Liver (tissue), 3 donors: Measurements from ENCODE around the gene TFF3.

Source experiments
- CTCF ChIP-seq: fragments of 150-350 bp; IDR thresholded peaks from 2 replicates; pipeline ENCODE4 v1.5.1; 2017; ENCODE audit warnings: improper control_type of control experiment, low read depth, low read length; ENCODE audit not compliant: missing input control
- EGR1 ChIP-seq, 2 donors: IDR thresholded peaks; 2 replicates each; pipeline ENCODE4 v1.6.1; 2016 to 2018; ENCODE audit warnings: antibody characterized with exemption in 2 of 2, low read depth in 2 of 2
- FOXA1 ChIP-seq: IDR thresholded peaks from 2 replicates; pipeline ENCODE4 v1.6.1; 2016; ENCODE audit warnings: antibody characterized with exemption
- GABPA ChIP-seq, 2 donors: IDR thresholded peaks in 1 of 2; conservative IDR thresholded peaks in 1 of 2; 2 replicates each; pipeline ENCODE4 v1.6.1; 2016; ENCODE audit warnings: antibody characterized with exemption in 2 of 2, mild to moderate bottlenecking in 1 of 2, moderate library complexity in 1 of 2
- JUND ChIP-seq, 2 donors: IDR thresholded peaks; 2 replicates each; pipeline ENCODE4 v1.6.1; 2016; ENCODE audit warnings: antibody characterized with exemption in 2 of 2
- MAX ChIP-seq: IDR thresholded peaks from 2 replicates; pipeline ENCODE4 v1.6.1; 2016; ENCODE audit warnings: antibody characterized with exemption
- RXRA ChIP-seq, 2 donors: IDR thresholded peaks; 2 replicates each; pipeline ENCODE4 v1.6.1; 2017 to 2018; ENCODE audit warnings: antibody characterized with exemption in 2 of 2, mild to moderate bottlenecking in 1 of 2
- SP1 ChIP-seq: IDR thresholded peaks from 2 replicates; pipeline ENCODE4 v1.6.1; 2018; ENCODE audit warnings: antibody characterized with exemption, mild to moderate bottlenecking
- TAF1 ChIP-seq: conservative IDR thresholded peaks from 2 replicates; pipeline ENCODE4 v1.6.1; 2016; ENCODE audit warnings: antibody characterized with exemption, mild to moderate bottlenecking
- YY1 ChIP-seq: IDR thresholded peaks from 2 replicates; pipeline ENCODE4 v1.6.1; 2016; ENCODE audit warnings: antibody characterized with exemption, mild to moderate bottlenecking
- TF ChIP-seq, protein P1 (sequence below): IDR thresholded peaks from 2 replicates; pipeline ENCODE4 v1.6.1; 2016; ENCODE audit warnings: antibody characterized with exemption, mild to moderate bottlenecking
- donor health status: healthy.
- donor health status: healthy.

DNA sequence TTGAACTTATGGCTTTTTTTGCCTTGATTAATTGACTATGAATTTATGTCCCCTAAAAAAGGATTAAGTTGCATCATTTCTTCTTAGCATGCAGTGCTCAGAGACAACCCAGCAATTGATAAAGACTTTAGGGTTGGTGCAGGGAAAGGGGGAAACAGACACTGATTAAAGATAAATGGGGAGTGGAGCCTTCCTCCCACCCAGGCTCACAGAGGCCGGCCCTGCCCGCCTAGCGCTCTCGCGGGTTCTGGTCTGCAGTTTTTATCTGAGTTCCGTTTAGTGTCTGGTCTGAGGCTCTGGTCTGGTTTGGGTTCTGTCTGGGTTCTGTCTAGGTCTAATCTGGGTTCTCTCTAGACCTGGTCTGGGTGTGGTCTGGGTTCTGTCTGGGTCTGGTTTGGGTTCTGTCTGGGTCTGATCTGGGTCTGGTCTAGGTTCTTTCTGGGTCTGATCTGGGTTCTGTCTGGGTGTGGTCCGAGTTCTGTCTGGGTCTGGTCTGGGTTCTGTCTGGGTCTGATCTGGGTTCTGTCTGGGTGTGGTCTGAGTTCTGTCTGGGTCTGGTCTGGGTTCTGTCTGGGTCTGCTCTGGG lies 48.1 kb downstream of the TFF3 start:
- no peak for TF ChIP-seq CTCF
- TF ChIP-seq, protein P1, sequence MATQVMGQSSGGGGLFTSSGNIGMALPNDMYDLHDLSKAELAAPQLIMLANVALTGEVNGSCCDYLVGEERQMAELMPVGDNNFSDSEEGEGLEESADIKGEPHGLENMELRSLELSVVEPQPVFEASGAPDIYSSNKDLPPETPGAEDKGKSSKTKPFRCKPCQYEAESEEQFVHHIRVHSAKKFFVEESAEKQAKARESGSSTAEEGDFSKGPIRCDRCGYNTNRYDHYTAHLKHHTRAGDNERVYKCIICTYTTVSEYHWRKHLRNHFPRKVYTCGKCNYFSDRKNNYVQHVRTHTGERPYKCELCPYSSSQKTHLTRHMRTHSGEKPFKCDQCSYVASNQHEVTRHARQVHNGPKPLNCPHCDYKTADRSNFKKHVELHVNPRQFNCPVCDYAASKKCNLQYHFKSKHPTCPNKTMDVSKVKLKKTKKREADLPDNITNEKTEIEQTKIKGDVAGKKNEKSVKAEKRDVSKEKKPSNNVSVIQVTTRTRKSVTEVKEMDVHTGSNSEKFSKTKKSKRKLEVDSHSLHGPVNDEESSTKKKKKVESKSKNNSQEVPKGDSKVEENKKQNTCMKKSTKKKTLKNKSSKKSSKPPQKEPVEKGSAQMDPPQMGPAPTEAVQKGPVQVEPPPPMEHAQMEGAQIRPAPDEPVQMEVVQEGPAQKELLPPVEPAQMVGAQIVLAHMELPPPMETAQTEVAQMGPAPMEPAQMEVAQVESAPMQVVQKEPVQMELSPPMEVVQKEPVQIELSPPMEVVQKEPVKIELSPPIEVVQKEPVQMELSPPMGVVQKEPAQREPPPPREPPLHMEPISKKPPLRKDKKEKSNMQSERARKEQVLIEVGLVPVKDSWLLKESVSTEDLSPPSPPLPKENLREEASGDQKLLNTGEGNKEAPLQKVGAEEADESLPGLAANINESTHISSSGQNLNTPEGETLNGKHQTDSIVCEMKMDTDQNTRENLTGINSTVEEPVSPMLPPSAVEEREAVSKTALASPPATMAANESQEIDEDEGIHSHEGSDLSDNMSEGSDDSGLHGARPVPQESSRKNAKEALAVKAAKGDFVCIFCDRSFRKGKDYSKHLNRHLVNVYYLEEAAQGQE: no peak
- TF ChIP-seq SP1: no peak
- no peak for TF ChIP-seq FOXA1
- no peak for TF ChIP-seq MAX
- TF ChIP-seq TAF1: no peak
- no peak for TF ChIP-seq YY1
- TF ChIP-seq RXRA (IDR thresholded peaks at IDR 0.05): no peak
- TF ChIP-seq GABPA (IDR thresholded peaks at IDR 0.05 in 1 of 2, conservative IDR thresholded peaks at IDR 0.05 in 1 of 2): no peak
- TF ChIP-seq JUND (IDR thresholded peaks at IDR 0.05): no peak
- no peak for TF ChIP-seq EGR1 (IDR thresholded peaks at IDR 0.05; ENCODE audit: low read depth in 2 of 2)
